Gastrocnemius medialis (tissue), 4 donors: ENCODE measurements around the gene MTERF1.

Experiments used
- POLR2A ChIP-seq, 2 donors: fragments of 450-650 bp; IDR thresholded peaks; one replicate each; pipeline ENCODE4 v1.6.1; 2017; ENCODE audit warnings: antibody characterized with exemption in 2 of 2, mild to moderate bottlenecking in 2 of 2, moderate library complexity in 2 of 2
- TF ChIP-seq, protein P1 (sequence below), 5 experiments: fragments of 450-650 bp in 3 of 5; fragments of 200-600 bp in 2 of 5; sonication (generic) in 2 of 5; IDR thresholded peaks in 4 of 5; conservative IDR thresholded peaks in 1 of 5; 1 replicate in 4 of 5; 2 replicates in 1 of 5; pipeline ENCODE4 v1.5.1; 2016 to 2019; ENCODE audit warnings: antibody characterized with exemption in 5 of 5, mild to moderate bottlenecking in 3 of 5, moderate library complexity in 3 of 5

DNA sequence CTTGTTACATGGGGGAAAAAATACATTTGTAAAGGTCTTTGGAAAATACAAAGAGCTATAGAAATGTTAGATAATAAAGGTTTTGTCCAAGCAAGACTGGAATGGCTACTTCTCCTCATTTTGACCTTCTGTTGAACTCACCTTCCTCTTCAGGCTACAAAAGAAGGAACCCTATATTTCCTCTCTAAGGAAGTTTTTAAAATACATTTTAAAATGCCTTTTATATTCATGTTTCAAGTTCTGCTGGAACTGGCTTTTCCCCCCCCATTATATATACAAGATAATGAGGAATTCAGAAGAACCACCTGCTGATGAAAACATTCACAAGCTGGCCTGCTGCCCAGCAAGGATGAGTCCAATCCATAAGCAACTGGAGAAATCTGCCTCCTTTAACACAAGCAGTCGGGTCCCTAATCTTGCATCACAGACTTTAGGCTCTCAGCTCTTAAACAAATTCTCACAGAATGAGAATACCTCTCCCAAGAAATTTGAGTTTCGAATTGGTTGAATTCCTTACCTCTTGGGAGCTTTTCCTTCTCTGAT is 44.6 kb downstream of the MTERF1 start:
- TF ChIP-seq, protein P1, sequence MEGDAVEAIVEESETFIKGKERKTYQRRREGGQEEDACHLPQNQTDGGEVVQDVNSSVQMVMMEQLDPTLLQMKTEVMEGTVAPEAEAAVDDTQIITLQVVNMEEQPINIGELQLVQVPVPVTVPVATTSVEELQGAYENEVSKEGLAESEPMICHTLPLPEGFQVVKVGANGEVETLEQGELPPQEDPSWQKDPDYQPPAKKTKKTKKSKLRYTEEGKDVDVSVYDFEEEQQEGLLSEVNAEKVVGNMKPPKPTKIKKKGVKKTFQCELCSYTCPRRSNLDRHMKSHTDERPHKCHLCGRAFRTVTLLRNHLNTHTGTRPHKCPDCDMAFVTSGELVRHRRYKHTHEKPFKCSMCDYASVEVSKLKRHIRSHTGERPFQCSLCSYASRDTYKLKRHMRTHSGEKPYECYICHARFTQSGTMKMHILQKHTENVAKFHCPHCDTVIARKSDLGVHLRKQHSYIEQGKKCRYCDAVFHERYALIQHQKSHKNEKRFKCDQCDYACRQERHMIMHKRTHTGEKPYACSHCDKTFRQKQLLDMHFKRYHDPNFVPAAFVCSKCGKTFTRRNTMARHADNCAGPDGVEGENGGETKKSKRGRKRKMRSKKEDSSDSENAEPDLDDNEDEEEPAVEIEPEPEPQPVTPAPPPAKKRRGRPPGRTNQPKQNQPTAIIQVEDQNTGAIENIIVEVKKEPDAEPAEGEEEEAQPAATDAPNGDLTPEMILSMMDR (IDR thresholded peaks at IDR 0.05 in 4 of 5, conservative IDR thresholded peaks at IDR 0.05 in 1 of 5), result no peak
- no peak for TF ChIP-seq POLR2A (IDR thresholded peaks at IDR 0.05)
